Kidney capillary endothelial cell (primary cell): ENCODE measurements around the gene FCF1.

Experiments used
- DNase-seq: peaks from one replicate; pipeline ENCODE4 v3.0.0-alpha.2; 2018; ENCODE audit warnings: low spot score

The FCF1 gene

DNA sequence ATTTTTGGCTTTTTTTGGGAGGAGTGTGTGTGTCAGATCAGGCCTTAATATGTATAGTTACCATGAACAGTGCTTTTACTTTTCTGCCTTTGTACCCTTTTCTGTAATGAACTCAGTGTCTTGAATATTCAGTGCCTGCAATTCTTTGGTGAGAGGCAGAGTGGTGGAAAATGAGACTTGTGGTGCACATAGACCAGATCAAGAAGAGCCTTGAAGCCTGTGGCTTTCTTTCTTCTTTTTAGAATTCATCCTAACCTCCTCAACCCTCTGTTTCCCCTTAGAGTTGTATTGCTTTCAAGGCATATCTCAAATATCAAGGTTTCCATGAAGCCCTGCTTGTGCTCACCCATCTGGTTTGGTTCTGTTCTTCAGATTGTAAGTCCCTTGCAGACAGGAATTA, 52.8 kb downstream of the FCF1 start:
- DNase-seq, result no peak

DNA sequence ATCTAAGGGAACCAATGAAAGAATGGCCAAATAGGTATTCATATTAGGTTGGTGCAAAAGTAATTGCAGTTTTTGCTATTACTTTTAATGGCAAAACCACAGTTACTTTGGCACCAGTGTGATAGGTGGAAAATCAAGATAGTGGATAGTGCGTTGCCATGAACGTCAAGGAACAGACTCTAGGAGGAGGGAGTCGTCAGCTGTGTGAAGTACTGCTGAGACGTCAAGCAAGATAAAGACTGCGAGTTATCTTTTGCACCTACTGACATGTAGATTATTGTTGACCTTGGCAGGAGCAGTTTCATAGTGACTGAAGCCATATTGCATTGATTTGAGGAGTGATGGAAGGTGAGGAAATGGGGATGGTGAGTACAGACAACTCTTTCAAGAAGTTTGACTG, 58.5 kb downstream of the FCF1 start:
- no peak for DNase-seq

DNA sequence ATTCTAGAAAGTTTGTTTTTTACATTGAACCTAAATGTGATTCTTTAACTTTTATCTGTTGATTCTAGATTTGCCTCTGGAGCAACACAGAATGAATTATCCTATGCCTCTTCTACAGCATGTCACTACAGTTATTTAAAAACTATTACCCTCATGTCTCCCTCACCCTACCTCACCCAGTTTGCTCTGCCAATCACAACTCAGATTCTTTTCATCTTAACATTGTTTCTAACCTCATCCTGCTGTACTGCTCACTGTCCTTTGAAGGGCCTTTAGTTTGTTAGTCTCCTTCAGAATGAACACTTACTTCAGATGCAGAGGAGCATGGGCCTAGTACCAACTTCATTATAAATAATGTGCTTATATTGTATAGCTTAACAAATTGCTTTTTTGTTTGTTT, 71.7 kb downstream of the FCF1 start:
- no peak for DNase-seq

DNA sequence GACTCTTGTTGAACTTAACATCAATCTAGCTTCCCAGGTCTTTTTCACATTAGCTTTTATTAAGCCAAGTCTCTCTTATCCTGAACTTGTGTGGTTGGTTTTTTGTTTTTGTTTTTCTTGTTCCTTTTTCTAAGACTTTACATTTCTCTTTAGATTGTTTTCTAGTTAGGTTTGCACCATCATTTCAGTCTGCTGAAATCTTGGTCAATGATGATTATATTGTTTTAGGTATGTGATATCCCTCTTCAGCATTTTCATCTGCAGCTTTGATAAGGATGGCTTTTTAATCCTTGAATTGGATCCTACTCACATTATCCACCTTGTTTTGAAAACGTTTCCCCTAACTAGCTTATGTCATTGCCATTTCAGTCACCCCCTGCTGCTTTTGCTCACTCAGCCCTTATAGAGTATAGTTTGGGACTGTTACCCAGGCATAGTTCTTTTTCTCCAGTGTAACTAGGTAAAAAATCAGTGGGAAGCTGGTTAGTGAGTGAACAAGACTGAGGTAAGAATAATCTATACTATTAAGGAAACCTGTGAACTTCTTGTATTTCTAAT, 72.2 kb downstream of the FCF1 start:
- no peak for DNase-seq

DNA sequence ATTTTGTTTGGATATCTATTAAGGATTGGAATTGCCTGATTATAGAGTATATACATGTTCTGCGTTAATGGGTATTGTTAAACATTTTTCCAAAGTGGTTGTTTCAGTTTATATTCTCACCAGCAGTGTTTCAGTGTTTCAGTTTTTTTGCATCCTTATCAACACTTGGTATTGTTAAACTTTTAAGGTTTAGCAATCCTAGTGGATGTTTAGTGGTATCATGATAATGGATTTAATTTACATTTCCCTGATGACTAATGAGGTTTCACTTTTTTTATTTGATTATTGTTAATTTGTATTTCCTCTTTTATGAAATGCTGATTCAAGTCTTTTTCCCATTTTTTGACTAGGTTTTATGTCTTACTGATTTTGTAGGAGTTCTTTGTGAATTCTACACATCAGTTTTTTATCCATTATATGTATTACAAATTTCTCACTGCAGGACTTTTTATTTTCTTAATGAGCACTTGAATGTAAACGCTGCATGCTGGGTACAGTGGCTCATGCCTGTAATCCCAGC, 73.9 kb downstream of the FCF1 start:
- DNase-seq, result no peak
